IPS-NIHi11 (cell line): ENCODE measurements around the gene OOSP1.
"Not testable (repeated sequence)": the region's sequence is repeated elsewhere in the genome, so short reads cannot be mapped to it uniquely, and the experiment has no call there.

Experiments
- DNase-seq: peaks from one replicate; pipeline ENCODE4 v3.0.0; 2012; ENCODE audit warnings: mixed read lengths, low spot score

OOSP1 gene, protein sequence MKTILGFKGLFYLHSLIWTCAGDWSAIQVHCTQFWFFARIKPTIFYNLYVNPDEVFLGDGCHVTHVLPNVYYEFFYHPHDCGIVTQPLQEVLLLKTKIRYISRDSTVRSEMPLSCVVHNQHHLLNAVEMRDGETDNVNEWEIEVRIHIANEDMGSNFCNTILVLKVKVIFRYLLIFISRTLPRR

GRCh38 chr11:59938132-59938531 is at the start of gene OOSP1:
TSS of gene OOSP1 (plus strand) at chr11:59938432. CDS start at chr11:59938455, 23 bp downstream.
- no peak for DNase-seq

- peak; percentile 47 for DNase-seq
These were observed 46.5 kb upstream of the OOSP1 start for GRCh38 chr11:59891781-59892181.

GRCh38 chr11:59894616-59895015 is 43.6 kb upstream of the OOSP1 start:
- no peak for DNase-seq

DNA sequence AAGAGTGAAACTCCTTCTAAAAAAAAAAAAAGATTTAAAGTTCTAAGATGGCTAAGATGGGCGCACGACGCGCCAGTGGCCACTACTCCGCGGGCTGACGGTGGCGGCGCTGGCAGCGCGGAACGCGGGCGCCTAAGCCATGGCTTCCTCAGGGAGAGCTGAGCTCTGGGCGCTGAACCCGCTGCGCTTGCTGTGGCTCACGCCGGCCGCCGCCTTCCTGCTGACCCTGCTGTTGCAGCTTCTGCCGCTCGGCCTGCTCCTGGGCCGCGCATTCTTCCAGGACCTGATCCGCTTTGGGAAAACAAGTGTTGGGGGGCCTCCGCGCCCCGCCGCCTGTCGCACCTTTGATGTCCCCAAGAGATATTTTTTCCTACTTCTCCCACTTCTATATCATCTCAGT is 40.2 kb upstream of the OOSP1 start:
- DNase-seq: no peak

GRCh38 chr11:59898650-59899049 is 39.6 kb upstream of the OOSP1 start:
- no peak for DNase-seq

DNA sequence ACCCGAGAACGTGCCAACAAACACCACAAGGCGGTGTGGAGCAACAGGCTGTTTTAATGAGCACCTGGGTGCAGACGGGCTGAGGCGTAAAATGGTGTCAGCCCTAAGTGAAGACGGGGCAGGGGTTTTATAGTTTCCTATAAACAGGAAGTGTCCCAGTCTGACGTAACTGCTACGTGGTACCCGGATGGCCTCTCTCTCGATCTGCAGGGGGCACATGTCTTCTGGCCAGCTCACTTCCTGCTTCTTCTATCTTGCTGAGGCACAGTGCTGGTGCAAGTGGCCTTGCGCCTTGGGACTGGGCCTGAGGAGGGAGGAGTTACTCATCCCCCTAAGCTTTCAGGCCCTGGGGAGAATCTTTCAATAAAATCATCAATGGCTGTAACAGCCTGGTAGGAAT is 38.7 kb upstream of the OOSP1 start:
- no peak for DNase-seq

DNA sequence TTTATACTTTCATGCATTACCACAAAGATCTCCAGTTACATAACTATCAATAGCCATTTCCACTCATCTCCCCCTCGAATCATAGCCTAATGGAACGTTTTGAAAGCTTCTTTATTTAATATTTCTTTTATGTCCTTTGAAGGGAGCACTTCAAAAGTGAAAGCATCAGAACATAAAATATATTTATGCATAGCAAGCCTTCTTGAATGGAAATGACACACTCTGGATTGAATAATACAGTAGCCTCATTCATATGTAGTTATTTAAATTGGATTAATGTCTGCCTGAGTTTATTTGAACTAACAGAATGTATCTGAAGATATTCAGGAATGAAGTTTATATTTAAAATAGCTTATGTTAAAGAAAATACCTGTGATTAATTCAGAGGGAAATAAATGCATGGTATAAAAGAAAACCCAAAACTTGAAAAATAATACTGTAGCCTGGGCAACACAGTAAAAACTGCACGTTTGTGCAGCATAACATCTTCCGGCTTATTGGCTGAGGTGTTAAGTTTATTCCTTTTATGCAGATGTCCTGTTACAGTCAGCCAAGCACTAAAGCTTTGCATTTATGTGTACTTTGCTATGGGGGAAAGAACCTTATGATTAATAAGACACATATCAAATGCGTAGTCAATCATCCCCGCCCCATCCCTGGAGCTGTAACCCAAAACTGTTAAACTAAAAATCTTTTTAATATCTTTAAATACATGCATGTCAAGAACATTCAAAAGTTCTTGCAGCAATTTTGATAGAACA is 37.7 kb upstream of the OOSP1 start:
- DNase-seq: no peak

DNA sequence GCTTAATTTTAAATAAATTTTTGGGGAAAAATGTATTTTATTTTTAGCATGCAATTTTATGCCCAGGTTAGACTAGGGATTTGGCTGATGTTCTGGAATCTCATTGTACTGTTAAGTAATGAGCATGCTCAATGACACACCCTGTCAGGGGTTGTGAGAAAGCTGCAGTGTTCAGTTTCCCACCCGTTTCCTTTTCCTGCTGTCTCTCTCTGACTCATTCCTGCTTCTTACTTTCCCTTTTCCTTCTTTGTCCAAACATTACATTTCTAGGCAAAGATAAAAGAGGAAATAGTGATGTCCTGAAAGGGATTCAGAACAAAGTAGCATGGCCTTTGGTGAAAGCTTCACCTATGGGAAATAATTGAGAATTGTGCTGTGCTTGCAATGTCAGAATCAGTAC is 36.9 kb upstream of the OOSP1 start:
- no peak for DNase-seq

- not testable (repeated sequence) for DNase-seq
These were observed 34.7 kb upstream of the OOSP1 start for GRCh38 chr11:59903569-59903968.

- no peak for DNase-seq
These were observed 19.8 kb upstream of the OOSP1 start for GRCh38 chr11:59918480-59918879.

DNA sequence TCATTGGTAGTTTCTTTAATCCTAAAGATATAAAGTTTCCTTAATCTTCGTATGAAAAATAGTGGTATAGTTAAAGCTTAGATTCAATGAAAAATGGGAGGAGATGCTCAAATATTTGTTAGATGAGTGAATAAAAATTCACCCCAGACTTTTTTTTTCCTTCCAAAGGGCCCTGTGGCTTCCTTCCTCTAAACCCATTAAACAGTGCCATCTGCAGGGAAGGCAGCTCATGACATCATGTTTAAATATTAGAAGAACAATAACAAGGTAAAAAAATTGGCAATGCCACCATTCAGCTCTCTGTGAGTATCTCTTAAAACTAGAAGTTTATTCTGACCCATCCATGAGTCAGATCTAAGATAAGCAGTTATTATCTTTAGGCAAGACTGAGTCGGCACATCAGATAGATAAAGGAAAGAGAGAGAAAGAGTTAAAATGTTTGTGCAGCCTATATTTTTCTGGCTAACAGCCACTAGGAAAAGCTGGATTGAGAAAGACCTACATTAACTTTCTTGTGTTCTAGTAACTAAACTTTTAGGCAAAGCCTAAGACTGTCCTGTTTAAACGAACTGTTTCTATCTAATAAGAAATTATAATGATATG is 19.1 kb upstream of the OOSP1 start:
- peak; percentile 42 for DNase-seq

GRCh38 chr11:59923813-59924212 is 14.4 kb upstream of the OOSP1 start:
- no peak for DNase-seq

DNA sequence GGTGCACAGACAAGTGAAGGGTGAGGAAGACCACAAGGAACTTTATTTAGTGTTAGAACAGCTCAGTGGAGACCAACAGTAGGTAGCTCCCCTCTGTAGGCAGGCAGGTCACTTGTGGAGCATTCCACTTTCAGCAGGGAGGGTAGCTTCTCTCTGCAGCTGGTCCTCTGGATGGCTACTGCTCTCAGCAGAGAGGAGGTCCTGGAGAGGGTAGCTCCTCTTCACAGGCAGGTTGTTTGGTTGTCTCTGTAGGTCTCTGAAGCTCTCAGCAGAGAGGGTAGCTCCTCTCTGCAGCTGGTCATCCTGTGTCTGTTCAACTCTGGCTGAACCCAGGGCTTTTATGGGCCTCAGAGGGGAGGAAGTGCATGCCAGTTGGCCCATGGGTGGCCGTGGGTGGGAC is 6.5 kb upstream of the OOSP1 start:
- DNase-seq: no peak

- no peak for DNase-seq
These were observed 486 bp downstream of the OOSP1 start for GRCh38 chr11:59938718-59939117.

- no peak for DNase-seq
These were observed 1.2 kb downstream of the OOSP1 start for GRCh38 chr11:59939482-59939881.

DNA sequence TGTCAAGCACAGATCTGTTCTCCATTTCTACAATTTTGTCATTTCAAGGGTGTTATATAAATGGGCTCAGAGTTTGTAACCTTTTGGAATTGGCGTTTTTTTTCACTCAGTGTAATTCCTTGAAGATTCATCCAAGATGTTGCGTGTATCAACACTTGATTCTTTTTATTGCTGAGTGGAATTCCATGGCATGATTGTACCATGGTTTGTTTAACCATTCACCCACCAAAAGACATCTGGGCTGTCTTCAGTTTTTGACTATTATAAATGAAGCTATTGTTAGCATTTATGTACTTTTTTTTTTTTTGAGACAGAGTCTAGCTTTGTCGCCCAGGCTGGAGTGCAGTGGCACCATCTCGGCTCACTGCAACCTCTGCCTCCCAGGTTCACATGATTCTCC is 2.9 kb downstream of the OOSP1 start:
- no peak for DNase-seq

DNA sequence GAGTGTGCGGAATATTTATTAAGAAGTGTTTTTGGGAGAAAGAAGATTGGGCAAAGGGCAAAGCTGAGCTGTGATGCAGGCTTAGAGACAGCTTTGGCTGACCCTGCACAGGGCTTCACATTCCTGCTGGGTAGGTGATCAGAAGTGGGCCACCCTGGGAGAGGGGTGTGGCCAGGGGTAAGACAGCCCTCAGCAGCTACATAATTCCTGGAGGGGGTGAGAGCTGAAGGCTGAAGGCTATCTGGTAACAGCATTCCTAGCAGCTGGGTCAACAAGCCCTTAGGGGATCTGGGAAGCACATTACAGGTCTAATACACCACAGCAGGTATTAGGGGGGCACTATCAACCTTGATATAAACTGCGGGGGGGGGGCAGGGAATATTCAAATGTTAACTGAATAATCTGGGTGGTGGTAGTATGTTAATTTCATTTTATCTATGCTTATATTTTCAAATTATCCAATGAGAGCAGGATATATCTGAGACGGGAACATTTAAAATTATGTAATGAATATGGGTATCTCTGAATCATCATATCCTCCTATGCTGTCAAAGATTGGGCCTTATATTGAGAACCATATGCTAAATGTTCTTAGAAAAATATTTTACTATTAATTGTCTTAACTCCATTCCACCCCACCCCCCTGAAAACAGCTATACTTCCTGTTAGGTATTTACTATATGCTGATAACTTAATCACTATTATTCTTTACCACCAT is 5.9 kb downstream of the OOSP1 start:
- peak; percentile 4 for DNase-seq

DNA sequence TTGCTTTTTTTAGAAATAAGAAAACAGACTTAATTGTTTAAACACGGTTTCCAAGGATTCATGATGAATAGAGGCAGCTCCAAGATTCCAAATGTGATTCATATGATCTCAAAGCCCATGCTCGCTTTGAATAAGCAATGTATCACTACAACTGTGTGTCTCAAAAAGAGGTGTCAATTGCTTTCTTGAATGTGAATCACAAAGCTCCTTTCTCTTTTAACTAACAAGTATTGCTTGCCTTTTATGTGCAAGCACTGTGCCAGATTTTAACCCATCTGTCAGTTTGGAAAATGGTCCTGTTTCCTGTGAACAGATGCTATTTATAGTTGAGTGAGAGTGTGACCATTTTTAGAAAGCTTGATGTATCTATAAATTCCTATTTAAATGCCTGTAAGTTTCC is 6.5 kb downstream of the OOSP1 start:
- no peak for DNase-seq

DNA sequence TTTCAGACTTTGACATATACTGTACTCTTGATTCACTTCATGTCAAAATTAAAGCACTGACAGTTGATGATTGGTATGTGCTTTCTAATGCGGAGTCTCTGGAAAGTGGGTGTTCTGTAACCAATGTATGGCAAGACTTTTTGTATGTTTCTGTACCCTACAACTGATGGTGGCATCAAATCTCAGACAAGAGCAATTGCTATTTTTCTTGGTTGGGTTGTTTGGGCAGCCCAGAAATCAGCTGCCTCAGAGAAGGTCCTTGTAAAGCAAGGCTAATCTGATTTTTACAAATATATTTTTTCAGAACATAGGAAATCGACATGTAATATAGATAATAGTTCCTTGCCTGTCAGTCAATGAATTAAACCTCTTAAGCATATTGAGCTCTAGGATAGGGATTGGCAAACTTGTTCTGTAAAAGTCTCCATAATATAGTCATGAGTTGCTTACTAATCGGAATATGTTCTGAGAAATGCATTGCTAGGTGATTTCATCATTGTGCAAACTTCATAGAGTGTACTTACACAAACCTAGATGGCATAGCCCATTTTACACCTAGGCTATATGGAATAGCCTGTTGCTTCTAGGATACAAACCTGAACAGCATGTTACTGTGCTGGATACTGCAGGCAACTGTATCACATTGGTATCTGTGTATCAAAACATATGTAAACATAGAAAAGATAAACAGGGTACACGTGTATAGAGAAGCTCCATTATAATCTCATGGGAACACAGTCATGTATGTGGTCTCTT is 15.4 kb downstream of the OOSP1 start:
- no peak for DNase-seq

- no peak for DNase-seq
These were observed 16.1 kb downstream of the OOSP1 start for GRCh38 chr11:59954219-59954847.

DNA sequence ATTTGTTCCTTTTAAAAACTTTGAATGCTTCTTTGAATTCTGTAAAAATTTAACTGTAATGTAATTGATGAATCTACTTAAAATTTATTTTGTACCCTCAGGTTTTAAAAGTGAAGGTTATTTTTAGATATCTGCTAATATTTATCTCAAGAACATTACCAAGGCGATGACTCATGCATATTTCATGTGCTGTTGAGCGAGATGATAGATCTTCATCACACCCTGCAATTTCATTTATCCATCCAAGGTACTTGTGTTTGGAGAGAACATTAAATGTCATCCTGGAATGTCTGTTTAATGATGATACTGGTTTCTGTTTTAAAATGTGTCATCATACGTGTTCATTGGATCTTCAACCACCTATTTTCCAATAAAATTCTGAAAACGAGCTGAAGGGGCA is 18.9 kb downstream of the OOSP1 start:
- no peak for DNase-seq
